ENCODE measurements around the gene ZBTB14. TPM values are rescaled to one million over a fixed set of nuclear protein-coding genes. Genes with fewer than 3 reads are reported as not detected.
A peak's percentile ranks its signal among the peaks of the same experiment; 100 is the strongest.

The ZBTB14 gene
- total and polyA plus RNA-seq, 7 experiments from 2014 or later: 16.0 to 49.5 (median 26.4) TPM

- ChIA-PET CTCF (no interaction called here), POLR2A (interaction anchor here (4.3 kb wide), 1 partner anchor 10 kb away, joined by 36 read pairs; the partner anchor contains the start of gene ZBTB14)
- Histone ChIP-seq H3K27me3 (ENCODE audit: control insufficient read depth in 2 of 2, insufficient read depth in 2 of 2, low read length in 2 of 2) (no peaks in the 10 kb centered on the region), H3K4me3 (ENCODE audit: low read length) (no peak overlapping the region), H3K4me1 (ENCODE audit: control insufficient read depth in 2 of 2, insufficient read depth in 2 of 2, low read length in 2 of 2) (peaks cover 0 to 5% of the 10 kb centered on the region in 2 donors), H3K36me3 (ENCODE audit: control insufficient read depth in 2 of 3, insufficient read depth in 3 of 3, low read length in 3 of 3) (no peaks in the 10 kb centered on the region), H3K27ac (ENCODE audit: low read depth, low read length) (no peak overlapping the region), H3K9me3 (ENCODE audit: control insufficient read depth in 2 of 3, low read length in 3 of 3) (no peaks in the 10 kb centered on the region)
- Mint-ChIP-seq H3K4me3 (no peak overlapping the region), H3K36me3 (peaks cover 4 to 20% (median 11%) of the 10 kb centered on the region in 5 donors), H3K4me1 (peaks cover 6 to 51% (median 46%) of the 10 kb centered on the region in 7 donors), H3K27ac (peak overlapping the region in 2 of 9 donors; percentile 43 to 70), H3K27me3 (peaks cover 0 to 3% (median 0%) of the 10 kb centered on the region in 5 donors), H3K9me3 (peaks cover 0 to 11% (median 6%) of the 10 kb centered on the region in 11 donors)
- intact Hi-C loops (cut with micrococcal nuclease): no loop called here
- DNase-seq (no peak), ATAC-seq (no peak)
These were observed 10.7 kb downstream of the ZBTB14 start for GRCh38 chr18:5284808-5285207.

GRCh38 chr18:5282770-5283169, 12.8 kb downstream of the ZBTB14 start:
- Mint-ChIP-seq H3K4me3 (peak overlapping the region in 3 of 10 donors; percentile 7 to 72 (median 37)), H3K27ac (peak overlapping the region in 1 of 9 donors; percentile 5), H3K9me3 (peaks cover 1 to 29% (median 9%) of the 10 kb centered on the region in 11 donors), H3K4me1 (peaks cover 6 to 39% (median 34%) of the 10 kb centered on the region in 7 donors), H3K36me3 (peaks cover 1 to 21% (median 12%) of the 10 kb centered on the region in 5 donors), H3K27me3 (peaks cover 0 to 3% (median 0%) of the 10 kb centered on the region in 5 donors)
- no peak for DNase-seq
- peaks cover 0 to 9% (median 3%) of the 10 kb centered on the region in 3 experiments for H3K9me3 ChIP-seq (ENCODE audit: control insufficient read depth in 2 of 3, low read length in 3 of 3)
- no peaks in the 10 kb centered on the region for H3K36me3 ChIP-seq (ENCODE audit: control insufficient read depth in 2 of 3, insufficient read depth in 3 of 3, low read length in 3 of 3)
- no peaks in the 10 kb centered on the region for H3K27me3 ChIP-seq (ENCODE audit: control insufficient read depth in 2 of 2, insufficient read depth in 2 of 2, low read length in 2 of 2)
- ChIA-PET POLR2A (interaction anchor here (0.8 to 4.3 kb wide), 2 partner anchors 12 to 44 kb away, joined by 3 to 36 read pairs; partner anchors contain the start of gene ZBTB14), CTCF (no interaction called here)
- H3K4me1 ChIP-seq (ENCODE audit: control insufficient read depth in 2 of 2, insufficient read depth in 2 of 2, low read length in 2 of 2): peaks cover 0 to 5% of the 10 kb centered on the region in 2 donors
- intact Hi-C loops (cut with micrococcal nuclease): no loop called here
- H3K4me3 ChIP-seq (ENCODE audit: low read length): no peak overlapping the region
- no peak overlapping the region for H3K27ac ChIP-seq (ENCODE audit: low read depth, low read length)
- ATAC-seq: no peak

GRCh38 chr18:5276947-5277346, 18.6 kb downstream of the ZBTB14 start:
- DNase-seq: no peak
- H3K36me3 ChIP-seq (ENCODE audit: control insufficient read depth in 2 of 3, insufficient read depth in 3 of 3, low read length in 3 of 3): no peaks in the 10 kb centered on the region
- H3K4me3 ChIP-seq (ENCODE audit: low read length): no peak overlapping the region
- H3K4me1 ChIP-seq (ENCODE audit: control insufficient read depth in 2 of 2, insufficient read depth in 2 of 2, low read length in 2 of 2): no peaks in the 10 kb centered on the region
- peaks cover 0 to 4% (median 2%) of the 10 kb centered on the region in 5 donors for H3K27me3 Mint-ChIP-seq
- ChIA-PET CTCF (no interaction called here), POLR2A (no interaction called here)
- H3K27me3 ChIP-seq (ENCODE audit: control insufficient read depth in 2 of 2, insufficient read depth in 2 of 2, low read length in 2 of 2): no peaks in the 10 kb centered on the region
- no peak for ATAC-seq
- H3K9me3 ChIP-seq (ENCODE audit: control insufficient read depth in 2 of 3, low read length in 3 of 3): peaks cover 0 to 9% (median 3%) of the 10 kb centered on the region in 3 experiments
- H3K27ac ChIP-seq (ENCODE audit: low read depth, low read length): no peak overlapping the region
- intact Hi-C loops (cut with micrococcal nuclease): no loop called here
- peaks cover 0 to 4% (median 0%) of the 10 kb centered on the region in 7 donors for H3K4me1 Mint-ChIP-seq
- H3K9me3 Mint-ChIP-seq: peaks cover 4 to 36% (median 14%) of the 10 kb centered on the region in 11 donors
- H3K27ac Mint-ChIP-seq: no peak overlapping the region
- peaks cover 0 to 21% (median 14%) of the 10 kb centered on the region in 5 donors for H3K36me3 Mint-ChIP-seq
- no peak overlapping the region for H3K4me3 Mint-ChIP-seq

- H3K4me1 ChIP-seq (ENCODE audit: control insufficient read depth in 2 of 2, insufficient read depth in 2 of 2, low read length in 2 of 2): no peaks in the 10 kb centered on the region
- no peak overlapping the region for H3K27ac ChIP-seq (ENCODE audit: low read depth, low read length)
- Mint-ChIP-seq H3K4me1 (peaks cover 0 to 4% (median 0%) of the 10 kb centered on the region in 7 donors), H3K27me3 (peaks cover 0 to 6% (median 3%) of the 10 kb centered on the region in 5 donors), H3K36me3 (peaks cover 0 to 25% (median 18%) of the 10 kb centered on the region in 5 donors), H3K9me3 (peaks cover 5 to 44% (median 20%) of the 10 kb centered on the region in 11 donors), H3K4me3 (no peak overlapping the region), H3K27ac (no peak overlapping the region)
- intact Hi-C loops (cut with micrococcal nuclease): no loop called here
- no peaks in the 10 kb centered on the region for H3K36me3 ChIP-seq (ENCODE audit: control insufficient read depth in 2 of 3, insufficient read depth in 3 of 3, low read length in 3 of 3)
- ChIA-PET CTCF (no interaction called here), POLR2A (no interaction called here)
- H3K4me3 ChIP-seq (ENCODE audit: low read length): no peak overlapping the region
- H3K9me3 ChIP-seq (ENCODE audit: control insufficient read depth in 2 of 3, low read length in 3 of 3): peaks cover 0 to 9% (median 3%) of the 10 kb centered on the region in 3 experiments
- DNase-seq (no peak), ATAC-seq (no peak)
- no peaks in the 10 kb centered on the region for H3K27me3 ChIP-seq (ENCODE audit: control insufficient read depth in 2 of 2, insufficient read depth in 2 of 2, low read length in 2 of 2)
These were observed 19.7 kb downstream of the ZBTB14 start for GRCh38 chr18:5275872-5276271.

- no peaks in the 10 kb centered on the region for H3K27me3 ChIP-seq (ENCODE audit: control insufficient read depth in 2 of 2, insufficient read depth in 2 of 2, low read length in 2 of 2)
- ChIA-PET POLR2A (no interaction called here), CTCF (no interaction called here)
- H3K4me1 Mint-ChIP-seq: no peaks in the 10 kb centered on the region
- no peak overlapping the region for H3K27ac Mint-ChIP-seq
- H3K36me3 ChIP-seq (ENCODE audit: control insufficient read depth in 2 of 3, insufficient read depth in 3 of 3, low read length in 3 of 3): no peaks in the 10 kb centered on the region
- H3K4me3 ChIP-seq (ENCODE audit: low read length): no peak overlapping the region
- peaks cover 0 to 3% (median 0%) of the 10 kb centered on the region in 3 experiments for H3K9me3 ChIP-seq (ENCODE audit: control insufficient read depth in 2 of 3, low read length in 3 of 3)
- DNase-seq (no peak), ATAC-seq (no peak)
- intact Hi-C loops (cut with micrococcal nuclease): no loop called here
- H3K9me3 Mint-ChIP-seq: peaks cover 18 to 70% (median 36%) of the 10 kb centered on the region in 11 donors
- H3K27me3 Mint-ChIP-seq: peaks cover 0 to 7% (median 5%) of the 10 kb centered on the region in 5 donors
- no peak overlapping the region for H3K27ac ChIP-seq (ENCODE audit: low read depth, low read length)
- H3K4me1 ChIP-seq (ENCODE audit: control insufficient read depth in 2 of 2, insufficient read depth in 2 of 2, low read length in 2 of 2): no peaks in the 10 kb centered on the region
- no peak overlapping the region for H3K4me3 Mint-ChIP-seq
- H3K36me3 Mint-ChIP-seq: peaks cover 0 to 40% (median 23%) of the 10 kb centered on the region in 5 donors
These were observed 26.7 kb downstream of the ZBTB14 start for GRCh38 chr18:5268874-5269273.

GRCh38 chr18:5266721-5267120, 28.8 kb downstream of the ZBTB14 start:
- no peak overlapping the region for H3K27ac Mint-ChIP-seq
- CTCF ChIA-PET: no interaction called here
- peaks cover 0 to 7% (median 2%) of the 10 kb centered on the region in 5 donors for H3K27me3 Mint-ChIP-seq
- Histone ChIP-seq H3K4me3 (ENCODE audit: low read length) (no peak overlapping the region), H3K9me3 (ENCODE audit: control insufficient read depth in 2 of 3, low read length in 3 of 3) (peaks cover 0 to 3% (median 0%) of the 10 kb centered on the region in 3 experiments), H3K36me3 (ENCODE audit: control insufficient read depth in 2 of 3, insufficient read depth in 3 of 3, low read length in 3 of 3) (no peaks in the 10 kb centered on the region), H3K27me3 (ENCODE audit: control insufficient read depth in 2 of 2, insufficient read depth in 2 of 2, low read length in 2 of 2) (no peaks in the 10 kb centered on the region), H3K27ac (ENCODE audit: low read depth, low read length) (no peak overlapping the region), H3K4me1 (ENCODE audit: control insufficient read depth in 2 of 2, insufficient read depth in 2 of 2, low read length in 2 of 2) (no peaks in the 10 kb centered on the region)
- intact Hi-C loops (cut with micrococcal nuclease): no loop called here
- no peaks in the 10 kb centered on the region for H3K4me1 Mint-ChIP-seq
- H3K36me3 Mint-ChIP-seq: peaks cover 0 to 42% (median 21%) of the 10 kb centered on the region in 5 donors
- ATAC-seq (no peak), DNase-seq (no peak)
- H3K9me3 Mint-ChIP-seq: peaks cover 14 to 82% (median 37%) of the 10 kb centered on the region in 11 donors
- H3K4me3 Mint-ChIP-seq: no peak overlapping the region
- POLR2A ChIA-PET: no interaction called here

- peaks cover 0 to 5% (median 0%) of the 10 kb centered on the region in 7 donors for H3K4me1 Mint-ChIP-seq
- no peaks in the 10 kb centered on the region for H3K27me3 ChIP-seq (ENCODE audit: control insufficient read depth in 2 of 2, insufficient read depth in 2 of 2, low read length in 2 of 2)
- H3K4me3 Mint-ChIP-seq: no peak overlapping the region
- CTCF ChIA-PET: no interaction called here
- no peaks in the 10 kb centered on the region for H3K4me1 ChIP-seq (ENCODE audit: control insufficient read depth in 2 of 2, insufficient read depth in 2 of 2, low read length in 2 of 2)
- intact Hi-C loops (cut with micrococcal nuclease): no loop called here
- no peak for DNase-seq
- no peak overlapping the region for H3K27ac ChIP-seq (ENCODE audit: low read depth, low read length)
- no peaks in the 10 kb centered on the region for H3K36me3 Mint-ChIP-seq
- peaks cover 0 to 7% (median 0%) of the 10 kb centered on the region in 11 donors for H3K9me3 Mint-ChIP-seq
- ATAC-seq: peak; percentile 27
- POLR2A ChIA-PET: no interaction called here
- H3K4me3 ChIP-seq (ENCODE audit: low read length): no peak overlapping the region
- no peaks in the 10 kb centered on the region for H3K9me3 ChIP-seq (ENCODE audit: control insufficient read depth in 2 of 3, low read length in 3 of 3)
- H3K27me3 Mint-ChIP-seq: peaks cover 0 to 10% (median 2%) of the 10 kb centered on the region in 5 donors
- H3K27ac Mint-ChIP-seq: no peak overlapping the region
- H3K36me3 ChIP-seq (ENCODE audit: control insufficient read depth in 2 of 3, insufficient read depth in 3 of 3, low read length in 3 of 3): no peaks in the 10 kb centered on the region
These were observed 41.6 kb downstream of the ZBTB14 start for GRCh38 chr18:5253910-5254309.

All from naive thymus-derived CD4-positive, alpha-beta T cell (primary cell).